GM23248 (cell line): Measurements from ENCODE around the gene GRIN1.

ENCODE experiments used
- EZH2 ChIP-seq: fragments of 200-600 bp; sonication (generic); IDR thresholded peaks from 2 replicates; pipeline ENCODE4 v1.6.1; 2018; ENCODE audit warnings: antibody characterized with exemption, mild to moderate bottlenecking; ENCODE audit not compliant: insufficient read depth, poor library complexity, severe bottlenecking
- EZH2phosphoT487 ChIP-seq: fragments of 200-600 bp; sonication (generic); IDR thresholded peaks from 2 replicates; pipeline ENCODE4 v1.6.1; 2018; ENCODE audit warnings: antibody characterized with exemption, moderate library complexity, mild to moderate bottlenecking, low read depth; ENCODE audit not compliant: insufficient read depth

DNA sequence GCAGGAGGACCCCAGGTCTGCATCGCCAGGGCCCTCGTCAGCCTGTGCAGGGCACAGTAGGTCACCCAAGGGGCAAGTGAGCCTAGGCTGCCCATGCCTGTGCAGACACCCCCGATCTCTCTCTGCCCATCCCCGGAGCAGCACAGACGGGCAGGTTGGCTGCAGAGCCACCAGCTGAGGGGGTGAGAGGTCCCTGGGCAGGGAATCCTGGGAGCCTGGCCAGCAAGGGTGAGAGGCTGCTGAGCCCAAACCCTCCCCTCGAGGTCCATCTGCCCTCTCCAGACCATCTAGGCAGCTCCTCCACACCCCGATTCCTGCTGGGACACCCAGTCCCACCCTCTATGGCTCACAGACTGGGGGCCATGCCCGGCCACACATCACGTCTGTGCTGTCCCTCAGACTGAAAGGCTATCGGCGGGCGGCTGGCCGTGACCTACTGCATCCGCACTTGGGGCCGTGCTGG, 21.7 kb upstream of the GRIN1 start:
- TF ChIP-seq EZH2 (no peak), EZH2phosphoT487 (no peak)
